Globus pallidus (tissue), 1 donor: ENCODE results near the gene TPM1.
A peak's percentile ranks its signal among the peaks of the same experiment; 100 is the strongest.

Source experiments
- DNase-seq: peaks from one replicate; pipeline ENCODE4 v3.0.0-alpha.2; 2015; ENCODE audit warnings: low spot score

Gene TPM1

GRCh38 chr15:63041402-63041973 lies 1.1 kb upstream of the TPM1 start:
- no peak for DNase-seq

GRCh38 chr15:63042877-63043334 lies 359 bp downstream of the TPM1 start:
- DNase-seq, result no peak

- DNase-seq, result no peak
Observed at GRCh38 chr15:63043335-63044076, 959 bp downstream of the TPM1 start.

- no peak for DNase-seq
Observed at GRCh38 chr15:63044077-63044644, 1.6 kb downstream of the TPM1 start.

GRCh38 chr15:63044645-63045464 lies 2.3 kb downstream of the TPM1 start:
- no peak for DNase-seq

GRCh38 chr15:63045465-63045840 lies 2.9 kb downstream of the TPM1 start:
- no peak for DNase-seq

- no peak for DNase-seq
Observed at GRCh38 chr15:63045879-63046278, 3.3 kb downstream of the TPM1 start.

- DNase-seq, result no peak
Observed at GRCh38 chr15:63046917-63047760, 4.6 kb downstream of the TPM1 start.

- DNase-seq, result no peak
Observed at GRCh38 chr15:63047792-63048114, 5.2 kb downstream of the TPM1 start.

- DNase-seq, result peak; percentile 85
Observed at GRCh38 chr15:63048115-63048775, 5.7 kb downstream of the TPM1 start.

- peak; percentile 40 for DNase-seq
Observed at GRCh38 chr15:63048776-63049665, 6.5 kb downstream of the TPM1 start.

GRCh38 chr15:63049783-63050371 lies 7.3 kb downstream of the TPM1 start:
- DNase-seq, result no peak

- no peak for DNase-seq
Observed at GRCh38 chr15:63050731-63051155, 8.2 kb downstream of the TPM1 start.

GRCh38 chr15:63051156-63052066 lies 8.9 kb downstream of the TPM1 start:
- no peak for DNase-seq

- no peak for DNase-seq
Observed at GRCh38 chr15:63052077-63052841, 9.7 kb downstream of the TPM1 start.

GRCh38 chr15:63052961-63053698 lies 10.6 kb downstream of the TPM1 start:
- no peak for DNase-seq

GRCh38 chr15:63054281-63054683 lies 11.7 kb downstream of the TPM1 start:
- DNase-seq, result no peak
